Measurements from ENCODE around the gene PJVK. TPM values are rescaled to one million over a fixed set of nuclear protein-coding genes. Genes with fewer than 3 reads are reported as not detected.
A peak's percentile ranks its signal among the peaks of the same experiment; 100 is the strongest.

The PJVK gene
- total and polyA plus RNA-seq, 9 of the 15 experiments (the other 6 are each of a cell fraction or from before 2014, with no cell fraction given): 0.11 to 1.5 (median 0.73) TPM

DNA sequence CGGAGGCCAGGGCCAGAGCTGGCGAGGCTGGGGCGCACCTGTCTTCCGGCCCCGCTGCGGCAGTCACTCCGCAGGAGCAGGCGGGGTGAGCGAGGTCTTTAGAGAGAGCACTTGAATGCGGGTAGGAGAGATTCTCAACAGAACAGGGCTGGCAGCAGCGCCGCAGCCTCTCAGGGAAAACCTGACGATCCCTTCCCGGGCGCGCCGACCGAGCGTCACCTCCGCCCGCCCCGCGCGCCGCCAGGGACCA, 729 bp upstream of the PJVK start (continued):
- TF ChIP-seq CBX2 (IDR thresholded peaks at IDR 0.05; ENCODE audit: insufficient read depth, low read length, poor library complexity, severe bottlenecking) (no peak), NUFIP1 (IDR thresholded peaks at IDR 0.05; ENCODE audit: partially characterized antibody) (no peak), PPARD (CRISPR knock-in tag; IDR thresholded peaks at IDR 0.05) (no peak), PHF21A (IDR thresholded peaks at IDR 0.05; ENCODE audit: borderline replicate concordance, low read depth) (no peak), ZEB2 (IDR thresholded peaks at IDR 0.05) (no peak), ZNF444 (CRISPR knock-in tag; IDR thresholded peaks at IDR 0.05) (no peak), CSDE1 (IDR thresholded peaks at IDR 0.05) (no peak), ZNF324 (CRISPR knock-in tag; IDR thresholded peaks at IDR 0.05) (no peak), PRMT5 (CRISPR knock-in tag; IDR thresholded peaks at IDR 0.05) (no peak), TGIF2 (CRISPR knock-in tag; IDR thresholded peaks at IDR 0.05) (no peak), LCOR (CRISPR knock-in tag; IDR thresholded peaks at IDR 0.05) (peak; percentile 51; the same call in 1 of the 2 replicates), STAT5A (IDR thresholded peaks at IDR 0.05; ENCODE audit: borderline replicate concordance, low read length) (no peak), HMG20A (CRISPR knock-in tag; conservative IDR thresholded peaks at IDR 0.05) (no peak), YBX1 (IDR thresholded peaks at IDR 0.05) (no peak)
- TF ChIP-seq, protein P1, sequence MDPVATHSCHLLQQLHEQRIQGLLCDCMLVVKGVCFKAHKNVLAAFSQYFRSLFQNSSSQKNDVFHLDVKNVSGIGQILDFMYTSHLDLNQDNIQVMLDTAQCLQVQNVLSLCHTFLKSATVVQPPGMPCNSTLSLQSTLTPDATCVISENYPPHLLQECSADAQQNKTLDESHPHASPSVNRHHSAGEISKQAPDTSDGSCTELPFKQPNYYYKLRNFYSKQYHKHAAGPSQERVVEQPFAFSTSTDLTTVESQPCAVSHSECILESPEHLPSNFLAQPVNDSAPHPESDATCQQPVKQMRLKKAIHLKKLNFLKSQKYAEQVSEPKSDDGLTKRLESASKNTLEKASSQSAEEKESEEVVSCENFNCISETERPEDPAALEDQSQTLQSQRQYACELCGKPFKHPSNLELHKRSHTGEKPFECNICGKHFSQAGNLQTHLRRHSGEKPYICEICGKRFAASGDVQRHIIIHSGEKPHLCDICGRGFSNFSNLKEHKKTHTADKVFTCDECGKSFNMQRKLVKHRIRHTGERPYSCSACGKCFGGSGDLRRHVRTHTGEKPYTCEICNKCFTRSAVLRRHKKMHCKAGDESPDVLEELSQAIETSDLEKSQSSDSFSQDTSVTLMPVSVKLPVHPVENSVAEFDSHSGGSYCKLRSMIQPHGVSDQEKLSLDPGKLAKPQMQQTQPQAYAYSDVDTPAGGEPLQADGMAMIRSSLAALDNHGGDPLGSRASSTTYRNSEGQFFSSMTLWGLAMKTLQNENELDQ (CRISPR knock-in tag; IDR thresholded peaks at IDR 0.05; ENCODE audit: borderline replicate concordance): no peak
- TF ChIP-seq, protein P2, sequence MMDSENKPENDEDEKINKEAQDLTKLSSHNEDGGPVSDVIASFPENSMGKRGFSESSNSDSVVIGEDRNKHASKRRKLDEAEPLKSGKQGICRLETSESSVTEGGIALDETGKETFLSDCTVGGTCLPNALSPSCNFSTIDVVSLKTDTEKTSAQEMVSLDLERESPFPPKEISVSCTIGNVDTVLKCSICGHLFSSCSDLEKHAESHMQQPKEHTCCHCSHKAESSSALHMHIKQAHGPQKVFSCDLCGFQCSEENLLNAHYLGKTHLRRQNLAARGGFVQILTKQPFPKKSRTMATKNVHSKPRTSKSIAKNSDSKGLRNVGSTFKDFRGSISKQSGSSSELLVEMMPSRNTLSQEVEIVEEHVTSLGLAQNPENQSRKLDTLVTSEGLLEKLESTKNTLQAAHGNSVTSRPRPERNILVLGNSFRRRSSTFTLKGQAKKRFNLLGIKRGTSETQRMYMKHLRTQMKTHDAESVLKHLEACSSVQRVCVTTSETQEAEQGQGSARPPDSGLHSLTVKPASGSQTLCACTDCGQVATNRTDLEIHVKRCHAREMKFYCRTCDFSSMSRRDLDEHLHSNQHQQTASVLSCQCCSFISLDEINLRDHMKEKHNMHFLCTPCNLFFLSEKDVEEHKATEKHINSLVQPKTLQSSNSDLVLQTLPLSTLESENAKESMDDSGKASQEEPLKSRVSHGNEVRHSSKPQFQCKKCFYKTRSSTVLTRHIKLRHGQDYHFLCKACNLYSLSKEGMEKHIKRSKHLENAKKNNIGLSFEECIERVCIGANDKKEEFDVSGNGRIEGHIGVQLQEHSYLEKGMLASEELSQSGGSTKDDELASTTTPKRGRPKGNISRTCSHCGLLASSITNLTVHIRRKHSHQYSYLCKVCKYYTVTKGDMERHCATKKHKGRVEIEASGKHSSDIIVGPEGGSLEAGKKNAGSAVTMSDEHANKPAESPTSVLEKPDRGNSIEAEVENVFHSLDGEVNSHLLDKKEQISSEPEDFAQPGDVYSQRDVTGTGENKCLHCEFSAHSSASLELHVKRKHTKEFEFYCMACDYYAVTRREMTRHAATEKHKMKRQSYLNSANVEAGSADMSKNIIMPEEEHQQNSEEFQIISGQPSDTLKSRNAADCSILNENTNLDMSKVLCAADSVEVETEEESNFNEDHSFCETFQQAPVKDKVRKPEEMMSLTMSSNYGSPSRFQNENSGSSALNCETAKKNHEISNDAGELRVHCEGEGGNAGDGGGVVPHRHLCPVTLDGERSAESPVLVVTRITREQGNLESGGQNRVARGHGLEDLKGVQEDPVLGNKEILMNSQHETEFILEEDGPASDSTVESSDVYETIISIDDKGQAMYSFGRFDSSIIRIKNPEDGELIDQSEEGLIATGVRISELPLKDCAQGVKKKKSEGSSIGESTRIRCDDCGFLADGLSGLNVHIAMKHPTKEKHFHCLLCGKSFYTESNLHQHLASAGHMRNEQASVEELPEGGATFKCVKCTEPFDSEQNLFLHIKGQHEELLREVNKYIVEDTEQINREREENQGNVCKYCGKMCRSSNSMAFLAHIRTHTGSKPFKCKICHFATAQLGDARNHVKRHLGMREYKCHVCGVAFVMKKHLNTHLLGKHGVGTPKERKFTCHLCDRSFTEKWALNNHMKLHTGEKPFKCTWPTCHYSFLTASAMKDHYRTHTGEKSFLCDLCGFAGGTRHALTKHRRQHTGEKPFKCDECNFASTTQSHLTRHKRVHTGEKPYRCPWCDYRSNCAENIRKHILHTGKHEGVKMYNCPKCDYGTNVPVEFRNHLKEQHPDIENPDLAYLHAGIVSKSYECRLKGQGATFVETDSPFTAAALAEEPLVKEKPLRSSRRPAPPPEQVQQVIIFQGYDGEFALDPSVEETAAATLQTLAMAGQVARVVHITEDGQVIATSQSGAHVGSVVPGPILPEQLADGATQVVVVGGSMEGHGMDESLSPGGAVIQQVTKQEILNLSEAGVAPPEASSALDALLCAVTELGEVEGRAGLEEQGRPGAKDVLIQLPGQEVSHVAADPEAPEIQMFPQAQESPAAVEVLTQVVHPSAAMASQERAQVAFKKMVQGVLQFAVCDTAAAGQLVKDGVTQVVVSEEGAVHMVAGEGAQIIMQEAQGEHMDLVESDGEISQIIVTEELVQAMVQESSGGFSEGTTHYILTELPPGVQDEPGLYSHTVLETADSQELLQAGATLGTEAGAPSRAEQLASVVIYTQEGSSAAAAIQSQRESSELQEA (IDR thresholded peaks at IDR 0.05; ENCODE audit: low read depth): no peak
- TF ChIP-seq, protein P3, sequence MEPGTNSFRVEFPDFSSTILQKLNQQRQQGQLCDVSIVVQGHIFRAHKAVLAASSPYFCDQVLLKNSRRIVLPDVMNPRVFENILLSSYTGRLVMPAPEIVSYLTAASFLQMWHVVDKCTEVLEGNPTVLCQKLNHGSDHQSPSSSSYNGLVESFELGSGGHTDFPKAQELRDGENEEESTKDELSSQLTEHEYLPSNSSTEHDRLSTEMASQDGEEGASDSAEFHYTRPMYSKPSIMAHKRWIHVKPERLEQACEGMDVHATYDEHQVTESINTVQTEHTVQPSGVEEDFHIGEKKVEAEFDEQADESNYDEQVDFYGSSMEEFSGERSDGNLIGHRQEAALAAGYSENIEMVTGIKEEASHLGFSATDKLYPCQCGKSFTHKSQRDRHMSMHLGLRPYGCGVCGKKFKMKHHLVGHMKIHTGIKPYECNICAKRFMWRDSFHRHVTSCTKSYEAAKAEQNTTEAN (CRISPR knock-in tag; IDR thresholded peaks at IDR 0.05): no peak
- TF ChIP-seq, protein P4, sequence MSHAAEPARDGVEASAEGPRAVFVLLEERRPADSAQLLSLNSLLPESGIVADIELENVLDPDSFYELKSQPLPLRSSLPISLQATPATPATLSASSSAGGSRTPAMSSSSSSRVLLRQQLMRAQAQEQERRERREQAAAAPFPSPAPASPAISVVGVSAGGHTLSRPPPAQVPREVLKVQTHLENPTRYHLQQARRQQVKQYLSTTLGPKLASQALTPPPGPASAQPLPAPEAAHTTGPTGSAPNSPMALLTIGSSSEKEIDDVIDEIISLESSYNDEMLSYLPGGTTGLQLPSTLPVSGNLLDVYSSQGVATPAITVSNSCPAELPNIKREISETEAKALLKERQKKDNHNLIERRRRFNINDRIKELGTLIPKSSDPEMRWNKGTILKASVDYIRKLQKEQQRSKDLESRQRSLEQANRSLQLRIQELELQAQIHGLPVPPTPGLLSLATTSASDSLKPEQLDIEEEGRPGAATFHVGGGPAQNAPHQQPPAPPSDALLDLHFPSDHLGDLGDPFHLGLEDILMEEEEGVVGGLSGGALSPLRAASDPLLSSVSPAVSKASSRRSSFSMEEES (CRISPR knock-in tag; IDR thresholded peaks at IDR 0.05): no peak

Measured in K562 (cell line).